Right lobe of liver (tissue), 6 donors: ENCODE results near the gene BCKDHB. TPM values are rescaled to one million over a fixed set of nuclear protein-coding genes. Genes with fewer than 3 reads are reported as not detected.
"Not testable (repeated sequence)": the region's sequence is repeated elsewhere in the genome, so short reads cannot be mapped to it uniquely, and the experiment has no call there.

Experiments
- ATAC-seq, 4 donors: fragments of 200-7000 bp; cut with Tn5 transposase; one replicate each; pipeline ENCODE4 v1.9.1; 2020; ENCODE audit warnings: mild to moderate bottlenecking in 4 of 4, moderate library complexity in 4 of 4
- DNase-seq, 3 donors: peaks; one replicate each; pipeline ENCODE4 v3.0.0-alpha.2; 2020
- H3K27ac ChIP-seq, 3 donors: fragments of 200-600 bp; one replicate each; pipeline ENCODE4 v1.8.0; 2022
- H3K27me3 ChIP-seq, 2 donors: fragments of 200-600 bp; one replicate each; pipeline ENCODE4 v1.8.0; 2022
- H3K36me3 ChIP-seq, 4 donors: fragments of 200-600 bp; sonication (generic) in 1 of 4; one replicate each; pipeline versions ENCODE4 v1.5.1 to v1.8.0; 2017 to 2022; ENCODE audit warnings: control low read depth in 1 of 4
- H3K4me1 ChIP-seq, 4 donors: fragments of 200-600 bp; sonication (generic) in 1 of 4; one replicate each; pipeline versions ENCODE4 v1.5.1 to v1.8.0; 2017 to 2022; ENCODE audit warnings: control low read depth in 1 of 4
- H3K4me3 ChIP-seq, 3 donors: fragments of 200-600 bp; one replicate each; pipeline ENCODE4 v1.8.0; 2022
- H3K9me3 ChIP-seq, 4 donors: fragments of 200-600 bp; sonication (generic) in 1 of 4; one replicate each; pipeline versions ENCODE4 v1.5.1 to v1.8.0; 2017 to 2022; ENCODE audit warnings: control low read depth in 1 of 4
- POLR2A ChIP-seq: fragments of 450-650 bp; IDR thresholded peaks from one replicate; pipeline ENCODE4 v1.6.1; 2017; ENCODE audit warnings: antibody characterized with exemption, mild to moderate bottlenecking
- WGBS: methylation state at CpG from one replicate; pipeline ENCODE4 v1.1.6; 2018; ENCODE audit warnings: low coverage, low lambda C conversion rate; ENCODE audit not compliant: insufficient coverage; ENCODE audit errors: missing lambda C conversion rate; 5-methylcytosine and 5-hydroxymethylcytosine counted together
- intact Hi-C, 2 donors: fragments of 100-400 bp; cut with DNase I; formaldehyde crosslinking; loops; one replicate each; pipeline versions ENCODE4 v1.11.2 to v1.14.1; 2022
- total RNA-seq, 6 experiments: library from RNA; depleted of rRNA in 2 of 6; stranded (reverse); fragments of >200 nt in 2 of 6; fragmentation: NEBNext Ultra II Directional in 3 of 6; extraction: Animal tissue kit (Norgen Biotek cat#: 25700) in 3 of 6; gene quantifications; one replicate each; pipeline versions ENCODE4 v1.1.0 to v1.2.4, GENCODE V29; 2016 to 2023
- TF ChIP-seq, protein P1 (sequence below), 4 donors: fragments of 200-600 bp in 3 of 4; fragments of 450-650 bp in 1 of 4; IDR thresholded peaks; one replicate each; pipeline versions ENCODE4 v1.5.1 to v1.8.0; 2016 to 2022; ENCODE audit warnings: antibody characterized with exemption in 4 of 4, mild to moderate bottlenecking in 2 of 4
- donor health status: DM: no; HTN: yes; CAD: no.
- donor health status: DM: no; HTN: no; CAD: no.
- donor health status: DM: no; HTN: no; CAD: no.
- donor health status: DM: no; HTN: yes; CAD: no.
- donor health status: DM: no; HTN: yes; CAD: no.

The BCKDHB gene
- total RNA-seq, 6 experiments from 2014 or later = 22.1 to 57.2 (median 43.9) TPM

DNA sequence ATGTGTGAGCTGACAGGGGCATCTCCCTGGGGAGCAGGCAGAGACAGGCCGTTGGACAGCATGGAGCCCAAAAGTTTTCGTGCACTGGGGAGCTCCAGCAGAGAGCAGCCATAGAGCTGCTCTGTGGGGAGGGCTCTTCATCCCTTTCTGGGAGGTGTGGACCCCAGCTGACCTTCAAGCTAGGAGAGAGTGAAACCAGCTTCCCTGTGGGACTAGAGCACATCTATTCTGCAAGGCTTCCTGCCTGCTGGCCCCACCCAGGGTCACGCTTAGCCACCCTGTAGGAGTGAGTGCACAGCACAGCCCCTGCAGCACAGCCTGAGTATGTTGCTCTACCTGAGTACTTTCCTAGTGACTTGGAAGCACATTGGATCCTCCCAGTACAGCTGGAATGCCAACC, 183.3 kb downstream of the BCKDHB start:
- Histone ChIP-seq H3K4me3 (no peak overlapping the region), H3K4me1 (no peaks in the 10 kb centered on the region), H3K36me3 (no peaks in the 10 kb centered on the region), H3K27ac (no peak overlapping the region), H3K27me3 (no peaks in the 10 kb centered on the region), H3K9me3 (no peaks in the 10 kb centered on the region)
- WGBS = no CpG with 5 or more reads among the region's 3 CpGs
- TF ChIP-seq, protein P1, sequence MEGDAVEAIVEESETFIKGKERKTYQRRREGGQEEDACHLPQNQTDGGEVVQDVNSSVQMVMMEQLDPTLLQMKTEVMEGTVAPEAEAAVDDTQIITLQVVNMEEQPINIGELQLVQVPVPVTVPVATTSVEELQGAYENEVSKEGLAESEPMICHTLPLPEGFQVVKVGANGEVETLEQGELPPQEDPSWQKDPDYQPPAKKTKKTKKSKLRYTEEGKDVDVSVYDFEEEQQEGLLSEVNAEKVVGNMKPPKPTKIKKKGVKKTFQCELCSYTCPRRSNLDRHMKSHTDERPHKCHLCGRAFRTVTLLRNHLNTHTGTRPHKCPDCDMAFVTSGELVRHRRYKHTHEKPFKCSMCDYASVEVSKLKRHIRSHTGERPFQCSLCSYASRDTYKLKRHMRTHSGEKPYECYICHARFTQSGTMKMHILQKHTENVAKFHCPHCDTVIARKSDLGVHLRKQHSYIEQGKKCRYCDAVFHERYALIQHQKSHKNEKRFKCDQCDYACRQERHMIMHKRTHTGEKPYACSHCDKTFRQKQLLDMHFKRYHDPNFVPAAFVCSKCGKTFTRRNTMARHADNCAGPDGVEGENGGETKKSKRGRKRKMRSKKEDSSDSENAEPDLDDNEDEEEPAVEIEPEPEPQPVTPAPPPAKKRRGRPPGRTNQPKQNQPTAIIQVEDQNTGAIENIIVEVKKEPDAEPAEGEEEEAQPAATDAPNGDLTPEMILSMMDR (IDR thresholded peaks at IDR 0.05) = no peak
- no peak for TF ChIP-seq POLR2A
- intact Hi-C loops = no loop called here
- no peak for DNase-seq
- ATAC-seq = peak in 2 of 4 donors; percentile 22 to 36

- WGBS = 89% methylated on average over 3 of the region's 4 CpGs
- H3K4me3 ChIP-seq, H3K27ac ChIP-seq, intact Hi-C loops, ATAC-seq, H3K4me1 ChIP-seq, H3K27me3 ChIP-seq, H3K9me3 ChIP-seq, H3K36me3 ChIP-seq, DNase-seq: not testable (repeated sequence)
Observed at GRCh38 chr6:80294531-80294930, 188.1 kb downstream of the BCKDHB start.

GRCh38 chr6:80302716-80303115, 196.2 kb downstream of the BCKDHB start:
- DNase-seq (no peak), ATAC-seq (no peak)
- H3K36me3 ChIP-seq = no peaks in the 10 kb centered on the region
- no peaks in the 10 kb centered on the region for H3K9me3 ChIP-seq
- no peak for TF ChIP-seq POLR2A
- TF ChIP-seq, protein P1 (IDR thresholded peaks at IDR 0.05) = no peak
- no peaks in the 10 kb centered on the region for H3K4me1 ChIP-seq
- no peaks in the 10 kb centered on the region for H3K27me3 ChIP-seq
- no peak overlapping the region for H3K4me3 ChIP-seq
- intact Hi-C loops = no loop called here
- no peak overlapping the region for H3K27ac ChIP-seq

DNA sequence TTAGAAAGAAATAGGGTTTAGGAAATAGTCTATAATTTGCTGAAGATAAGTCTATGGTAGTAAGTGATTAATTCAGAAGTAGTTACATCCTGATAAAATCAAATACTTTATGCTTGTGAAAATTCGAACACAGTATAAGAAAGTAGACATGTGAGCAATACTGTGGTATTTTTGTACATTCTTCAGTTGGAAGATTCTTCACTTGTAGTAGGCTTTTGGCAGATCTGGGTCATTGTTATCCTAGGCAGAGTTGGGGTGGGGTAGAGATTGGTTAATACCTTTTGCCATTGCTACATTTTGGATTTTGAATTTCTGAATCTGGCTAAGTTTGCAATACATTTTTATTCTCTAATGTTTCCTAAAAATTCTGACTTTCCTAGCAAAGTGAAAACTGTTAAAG, 197.5 kb downstream of the BCKDHB start:
- WGBS = 20% methylated on average over 1 of the region's 1 CpG
- ATAC-seq = no peak
- Histone ChIP-seq H3K9me3 (no peaks in the 10 kb centered on the region), H3K4me3 (no peak overlapping the region), H3K27me3 (no peaks in the 10 kb centered on the region), H3K27ac (no peak overlapping the region), H3K4me1 (no peaks in the 10 kb centered on the region), H3K36me3 (no peaks in the 10 kb centered on the region)
- TF ChIP-seq, protein P1 (IDR thresholded peaks at IDR 0.05) = no peak
- no peak for TF ChIP-seq POLR2A
- DNase-seq = no peak
- intact Hi-C loops = no loop called here

- intact Hi-C loops = no loop called here
- no peaks in the 10 kb centered on the region for H3K4me1 ChIP-seq
- no peak overlapping the region for H3K4me3 ChIP-seq
- no peaks in the 10 kb centered on the region for H3K9me3 ChIP-seq
- no peak overlapping the region for H3K27ac ChIP-seq
- ATAC-seq = no peak
- 80% methylated on average over 1 of the region's 13 CpGs for WGBS
- TF ChIP-seq, protein P1 (IDR thresholded peaks at IDR 0.05) = no peak
- TF ChIP-seq POLR2A = no peak
- DNase-seq = no peak
- H3K27me3 ChIP-seq = no peaks in the 10 kb centered on the region
- no peaks in the 10 kb centered on the region for H3K36me3 ChIP-seq
Observed at GRCh38 chr6:80314531-80314930, 208.1 kb downstream of the BCKDHB start.
